A549 treated with AZD9567 at 1 μM for 4 hours (cell line): ENCODE data around the gene ZNF227. TPM values are rescaled to one million over a fixed set of nuclear protein-coding genes. Genes with fewer than 3 reads are reported as not detected.

Experiments used
- total RNA-seq: library from RNA; stranded (reverse); fragments of 200-300 nt; extraction: Qiagen RNA extraction; gene quantifications from 5 replicates; pipeline ENCODE4 v1.2.3, GENCODE V29; 2022; ENCODE audit not compliant: insufficient read depth

ZNF227 gene
- 9.4 to 16.7 TPM (median 9.8 TPM) in 5 replicates for total RNA-seq

GRCh38 chr19:44212250-44212865 lies at the start of gene ZNF227:
Gene ZNF227, plus strand, starts transcription at chr19:44212532. Its CDS starts 5,261 bp downstream, at chr19:44217793.

GRCh38 chr19:44164673-44165512 lies 47.4 kb upstream of the ZNF227 start, which contains the start of gene ZNF226:
Gene ZNF226, plus strand, starts transcription at chr19:44165100. Its CDS starts 4,981 bp downstream, at chr19:44170081.

Other genes with a start within 250 kb of the ZNF227 start
- gene ZNF155, start 228.3 kb upstream of the ZNF227 start, total RNA-seq = 2.1 to 5.6 TPM (median 2.5 TPM) in 5 replicates
- 1.6 to 3.5 TPM (median 2.7 TPM) in 5 replicates for gene ZNF230, start 209.6 kb upstream of the ZNF227 start, total RNA-seq
- 3.0 to 3.7 TPM (median 3.5 TPM) in 5 replicates for gene ZNF222, start 187.2 kb upstream of the ZNF227 start, total RNA-seq
- 1.8 to 2.8 TPM (median 2.5 TPM) in 4 of 5 replicates, not detected in the other for gene ZNF223, start 160.5 kb upstream of the ZNF227 start, total RNA-seq
- gene ZNF284, start 140.4 kb upstream of the ZNF227 start, total RNA-seq = 0.36 to 1.0 TPM (median 0.44 TPM) in 5 replicates
- 4.5 to 11.4 TPM (median 10.4 TPM) in 5 replicates for gene ZNF224, start 118.2 kb upstream of the ZNF227 start, total RNA-seq
- 0.99 to 3.5 TPM (median 2.5 TPM) in 5 replicates for gene ZNF225, start 99.1 kb upstream of the ZNF227 start, total RNA-seq
- 0.67 to 3.1 TPM (median 2.4 TPM) in 5 replicates for gene ZNF234, start 71.0 kb upstream of the ZNF227 start, total RNA-seq
- 17.5 to 22.3 TPM (median 21.2 TPM) in 5 replicates for gene ZNF226, start 47.4 kb upstream of the ZNF227 start, total RNA-seq
- gene ZNF233, start 47.4 kb downstream of the ZNF227 start, total RNA-seq = 0.31 to 0.94 TPM (median 0.40 TPM) in 5 replicates
- gene ZNF235, start 92.5 kb downstream of the ZNF227 start, total RNA-seq = 2.7 to 3.2 TPM (median 3.1 TPM) in 5 replicates
- 1.7 to 1.9 TPM (median 1.8 TPM) in 5 replicates for gene ZNF112, start 144.1 kb downstream of the ZNF227 start, total RNA-seq
- 0.42 to 2.2 TPM (median 1.5 TPM) in 5 replicates for gene ZNF285, start 189.1 kb downstream of the ZNF227 start, total RNA-seq
- gene ZNF229, start 235.9 kb downstream of the ZNF227 start, total RNA-seq = 1.9 to 3.5 TPM (median 3.0 TPM) in 5 replicates